IMR-90 (cell line): ENCODE results near the gene TTC21B. TPM values are rescaled to one million over a fixed set of nuclear protein-coding genes. Genes with fewer than 3 reads are reported as not detected.

Experiments used
- ATAC-seq: fragments of 200-7000 bp; cut with Tn5 transposase; 2 replicates; pipeline ENCODE4 v1.9.1; 2020; ENCODE audit warnings: low read depth, mild to moderate bottlenecking, moderate library complexity
- BruUV-seq: library from RNA; stranded (reverse); fragments of 400-500 nt; replicated peaks from 2 replicates; lab custom pipeline; 2021; lab: Mats Ljungman, UMichigan
- CTCF ChIA-PET: fragments of 300-600 bp; formaldehyde crosslinking; extraction: SDS; loops from one replicate; lab custom pipeline; 2021; ENCODE audit warnings: antibody characterized with exemption; lab: Yijun Ruan, JAX
- POLR2A ChIA-PET: fragments of 300-600 bp; sonication (Branson Sonifier 250); formaldehyde crosslinking; loops from one replicate; lab custom pipeline; 2022; ENCODE audit warnings: antibody characterized with exemption; ENCODE audit not compliant: unreplicated experiment; lab: Charles Lee
- DNase-seq: peaks from one replicate; pipeline ENCODE4 v3.0.0; 2013
- H2AFZ ChIP-seq: replicated peaks from 2 replicates; pipeline ENCODE3; 2013; ENCODE audit warnings: low read length, mild to moderate bottlenecking; ENCODE audit not compliant: poor library complexity
- H2AK5ac ChIP-seq: 2 replicates; pipeline ENCODE4 v1.6.1; 2013; ENCODE audit warnings: low read depth, low read length, inconsistent platforms
- H2AK9ac ChIP-seq: replicated peaks from 2 replicates; pipeline ENCODE3; 2013; ENCODE audit warnings: mild to moderate bottlenecking, low read depth, low read length, moderate library complexity; ENCODE audit not compliant: poor library complexity
- H2BK120ac ChIP-seq: 2 replicates; pipeline ENCODE4 v1.6.1; 2013; ENCODE audit warnings: low read depth, low read length, inconsistent platforms
- H2BK15ac ChIP-seq: 3 replicates; pipeline ENCODE4 v1.6.1; 2013; ENCODE audit warnings: low read depth, low read length, inconsistent platforms
- H2BK20ac ChIP-seq: 2 replicates; pipeline ENCODE4 v1.6.1; 2013; ENCODE audit warnings: low read depth, mild to moderate bottlenecking, inconsistent platforms, low read length, moderate library complexity
- H2BK5ac ChIP-seq: 2 replicates; pipeline ENCODE4 v1.6.1; 2013; ENCODE audit warnings: mild to moderate bottlenecking, low read depth, low read length, inconsistent platforms; ENCODE audit not compliant: poor library complexity, severe bottlenecking
- H3K14ac ChIP-seq: replicated peaks from 2 replicates; pipeline ENCODE4 v1.6.1; 2013; ENCODE audit warnings: low read depth, low read length, inconsistent platforms
- H3K18ac ChIP-seq: 2 replicates; pipeline ENCODE4 v1.6.1; 2013; ENCODE audit warnings: low read depth, low read length, control low read depth
- H3K23ac ChIP-seq: 2 replicates; pipeline ENCODE4 v1.6.1; 2013; ENCODE audit warnings: low read depth, low read length, inconsistent platforms
- H3K27ac ChIP-seq: 2 replicates; pipeline ENCODE4 v1.5.1; 2013; ENCODE audit warnings: mild to moderate bottlenecking, control low read depth, low read length; ENCODE audit not compliant: insufficient read depth
- H3K27me3 ChIP-seq: 2 replicates; pipeline ENCODE4 v1.6.1; 2013; ENCODE audit warnings: low read length; ENCODE audit not compliant: control insufficient read depth, insufficient read depth
- H3K36me3 ChIP-seq: 2 replicates; pipeline ENCODE4 v1.6.1; 2013; ENCODE audit warnings: low read length, mixed read lengths; ENCODE audit not compliant: control insufficient read depth, insufficient read depth
- H3K4ac ChIP-seq: 2 replicates; pipeline ENCODE4 v1.6.1; 2013; ENCODE audit warnings: low read depth, low read length, inconsistent platforms
- H3K4me1 ChIP-seq: 2 replicates; pipeline ENCODE4 v1.6.1; 2013; ENCODE audit warnings: low read length, mixed read lengths; ENCODE audit not compliant: control insufficient read depth, insufficient read depth
- H3K4me2 ChIP-seq: 2 replicates; pipeline ENCODE4 v1.6.1; 2013; ENCODE audit warnings: low read depth, mild to moderate bottlenecking, control low read depth, low read length, moderate library complexity
- H3K4me3 ChIP-seq: 2 replicates; pipeline ENCODE4 v1.5.1; 2013; ENCODE audit warnings: low read depth, mild to moderate bottlenecking, control low read depth, low read length, moderate library complexity; ENCODE audit not compliant: insufficient read depth
- H3K56ac ChIP-seq: 2 replicates; pipeline ENCODE4 v1.6.1; 2013; ENCODE audit warnings: low read length, inconsistent platforms; ENCODE audit not compliant: insufficient read depth; ENCODE audit errors: extremely low read depth
- H3K79me1 ChIP-seq, 2 experiments: 2 replicates each; pipeline ENCODE4 v1.6.1; 2013; ENCODE audit warnings: low read length in 2 of 2, inconsistent platforms in 1 of 2, low read depth in 1 of 2
- H3K9ac ChIP-seq: 2 replicates; pipeline ENCODE4 v1.6.1; 2013; ENCODE audit warnings: low read depth, low read length, control low read depth
- H3K9me1 ChIP-seq: 2 replicates; pipeline ENCODE4 v1.6.1; 2013; ENCODE audit warnings: low read length, inconsistent platforms; ENCODE audit not compliant: insufficient read depth
- H3K9me3 ChIP-seq: 2 replicates; pipeline ENCODE4 v1.6.1; 2013; ENCODE audit warnings: low read length; ENCODE audit not compliant: control insufficient read depth, insufficient read depth
- H4K20me1 ChIP-seq: 2 replicates; pipeline ENCODE4 v1.6.1; 2013; ENCODE audit warnings: low read length, inconsistent platforms; ENCODE audit not compliant: insufficient read depth
- H4K5ac ChIP-seq: 2 replicates; pipeline ENCODE4 v1.6.1; 2013; ENCODE audit warnings: mild to moderate bottlenecking, low read depth, low read length, control low read depth
- H4K8ac ChIP-seq, 2 experiments: 2 replicates each; pipeline ENCODE4 v1.6.1; 2013; ENCODE audit warnings: low read depth in 2 of 2, low read length in 2 of 2, control low read depth in 1 of 2, inconsistent platforms in 1 of 2
- H4K91ac ChIP-seq: 2 replicates; pipeline ENCODE4 v1.6.1; 2013; ENCODE audit warnings: low read depth, low read length, inconsistent platforms; ENCODE audit not compliant: insufficient read depth
- FOS ChIP-seq: fragments of 150-350 bp; IDR thresholded peaks from 2 replicates; pipeline ENCODE4 v1.6.1; 2016; ENCODE audit warnings: low read depth, low read length
- RCOR1 ChIP-seq: IDR thresholded peaks from 2 replicates; pipeline ENCODE4 v1.6.1; 2012; ENCODE audit warnings: mild to moderate bottlenecking, low read length, improper control_type of control experiment; ENCODE audit not compliant: insufficient replicate concordance
- WGBS, 2 experiments: methylation state at CpG; one replicate each; pipeline versions ENCODE4 v1.1.5 to v1.1.7; 2013; ENCODE audit warnings: missing lambda C conversion rate in 2 of 2; ENCODE audit not compliant: insufficient read length in 1 of 2; ENCODE audit errors: extremely low coverage in 2 of 2; 5-methylcytosine and 5-hydroxymethylcytosine counted together
- dilution Hi-C: fragments of 300-500 bp; cut with HindIII; formaldehyde crosslinking; loops from one replicate; pipeline ENCODE4 v1.14.3; 2018; ENCODE audit warnings: low sequenced_read_pairs; ENCODE audit not compliant: unreplicated experiment
- in situ Hi-C: fragments of 300-500 bp; cut with MboI; formaldehyde crosslinking; loops from 3 replicates; pipeline ENCODE4 v1.14.3; 2019; ENCODE audit warnings: low sequenced_read_pairs, inconsistent platforms, mixed read lengths
- intact Hi-C: fragments of 100-400 bp; cut with micrococcal nuclease; formaldehyde crosslinking; loops from 2 replicates; pipeline ENCODE4 v1.10.0; 2022
- polyA plus RNA-seq, 3 experiments: library from polyadenylated mRNA; depleted of rRNA; stranded (reverse); fragments of >200 nt; gene quantifications; 2 replicates each; pipeline ENCODE4 v1.2.3, GENCODE V29; 2012; ENCODE audit warnings: low replicate concordance in 1 of 3
- total RNA-seq: library from RNA; depleted of rRNA; stranded (reverse); fragments of >200 nt; gene quantifications from 2 replicates; pipeline ENCODE4 v1.2.3, GENCODE V29; 2012

Gene TTC21B
- total and polyA plus RNA-seq, 2 of the 4 experiments (the other 2 are of a cell fraction) = 8.0 to 17.2 TPM

- Histone ChIP-seq H3K4ac (no peak overlapping the region), H2BK15ac (no peak overlapping the region), H3K4me2 (no peak overlapping the region), H3K9ac (no peak overlapping the region), H3K27me3 (no peaks in the 10 kb centered on the region), H4K8ac (no peak overlapping the region), H2BK5ac (no peak overlapping the region), H2BK20ac (no peak overlapping the region), H4K91ac (no peak overlapping the region), H3K4me1 (no peaks in the 10 kb centered on the region), H4K5ac (no peak overlapping the region), H4K20me1 (no peaks in the 10 kb centered on the region), H3K18ac (no peak overlapping the region), H3K14ac (no peak overlapping the region), H3K27ac (no peak overlapping the region), H3K9me3 (no peaks in the 10 kb centered on the region), H3K79me1 (no peaks in the 10 kb centered on the region; a peak in 1 of 4 replicates), H2AFZ (no peak overlapping the region), H3K56ac (no peak overlapping the region), H3K9me1 (0 out of 2 replicates have a peak, but pooled peaks cover 6% of the 10 kb centered on the region), H3K23ac (no peak overlapping the region), H3K4me3 (no peak overlapping the region), H2AK9ac (no peak overlapping the region), H2BK120ac (no peak overlapping the region), H2AK5ac (no peak overlapping the region), H3K36me3 (peaks cover 10% of the 10 kb centered on the region)
- TF ChIP-seq RCOR1 (no peak), FOS (no peak)
- POLR2A ChIA-PET = no interaction called here
- no CpG with 5 or more reads among the region's 2 CpGs for WGBS, 2 experiments
- ATAC-seq = no peak
- no peak for DNase-seq
- CTCF ChIA-PET = no interaction called here
- no TSS peak for BruUV-seq
- intact Hi-C loops (no loop called here), dilution Hi-C loops (no loop called here), in situ Hi-C loops (no loop called here)
These were observed 65.4 kb downstream of the TTC21B start for GRCh38 chr2:165888171-165888570.
